GM12865 (cell line): ENCODE measurements around the gene WASL.

ENCODE experiments used
- DNase-seq: peaks from one replicate; pipeline ENCODE4 v3.0.0; 2010; ENCODE audit warnings: low read depth
- H3K4me3 ChIP-seq: 2 replicates; pipeline ENCODE4 v1.5.1; 2011; ENCODE audit warnings: mild to moderate bottlenecking, low read depth, low read length, control low read depth
- TF ChIP-seq, protein P1 (sequence below): IDR thresholded peaks from 2 replicates; pipeline ENCODE4 v1.5.1; 2011; ENCODE audit warnings: low read length, control low read depth, low read depth, inconsistent platforms; ENCODE audit not compliant: insufficient read depth; ENCODE audit errors: missing control alignments

WASL gene

GRCh38 chr7:123769371-123769770, 20.6 kb upstream of the WASL start:
- TF ChIP-seq, protein P1, sequence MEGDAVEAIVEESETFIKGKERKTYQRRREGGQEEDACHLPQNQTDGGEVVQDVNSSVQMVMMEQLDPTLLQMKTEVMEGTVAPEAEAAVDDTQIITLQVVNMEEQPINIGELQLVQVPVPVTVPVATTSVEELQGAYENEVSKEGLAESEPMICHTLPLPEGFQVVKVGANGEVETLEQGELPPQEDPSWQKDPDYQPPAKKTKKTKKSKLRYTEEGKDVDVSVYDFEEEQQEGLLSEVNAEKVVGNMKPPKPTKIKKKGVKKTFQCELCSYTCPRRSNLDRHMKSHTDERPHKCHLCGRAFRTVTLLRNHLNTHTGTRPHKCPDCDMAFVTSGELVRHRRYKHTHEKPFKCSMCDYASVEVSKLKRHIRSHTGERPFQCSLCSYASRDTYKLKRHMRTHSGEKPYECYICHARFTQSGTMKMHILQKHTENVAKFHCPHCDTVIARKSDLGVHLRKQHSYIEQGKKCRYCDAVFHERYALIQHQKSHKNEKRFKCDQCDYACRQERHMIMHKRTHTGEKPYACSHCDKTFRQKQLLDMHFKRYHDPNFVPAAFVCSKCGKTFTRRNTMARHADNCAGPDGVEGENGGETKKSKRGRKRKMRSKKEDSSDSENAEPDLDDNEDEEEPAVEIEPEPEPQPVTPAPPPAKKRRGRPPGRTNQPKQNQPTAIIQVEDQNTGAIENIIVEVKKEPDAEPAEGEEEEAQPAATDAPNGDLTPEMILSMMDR = no peak
- no peak for DNase-seq
- H3K4me3 ChIP-seq = no peak overlapping the region

DNA sequence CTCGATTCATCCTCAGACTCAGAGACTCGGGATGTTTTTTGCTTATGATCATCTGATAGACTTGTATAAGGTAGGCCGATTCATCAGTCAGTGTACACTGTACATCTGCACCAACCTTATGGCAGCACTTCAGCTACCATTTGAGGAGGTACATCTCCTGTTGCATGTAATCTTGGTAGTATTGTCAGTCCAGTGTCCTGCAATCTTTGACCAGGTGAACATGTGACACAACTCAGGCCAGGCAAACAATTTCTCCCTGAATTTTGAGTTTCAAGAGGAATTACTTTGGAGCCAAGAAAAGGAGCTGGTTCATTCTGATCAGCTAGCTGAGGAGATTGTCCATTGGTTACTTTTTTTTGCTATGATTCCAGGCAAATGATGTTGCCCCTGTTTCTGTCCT, 19.7 kb upstream of the WASL start:
- DNase-seq = no peak
- TF ChIP-seq, protein P1 = no peak
- H3K4me3 ChIP-seq = no peak overlapping the region

DNA sequence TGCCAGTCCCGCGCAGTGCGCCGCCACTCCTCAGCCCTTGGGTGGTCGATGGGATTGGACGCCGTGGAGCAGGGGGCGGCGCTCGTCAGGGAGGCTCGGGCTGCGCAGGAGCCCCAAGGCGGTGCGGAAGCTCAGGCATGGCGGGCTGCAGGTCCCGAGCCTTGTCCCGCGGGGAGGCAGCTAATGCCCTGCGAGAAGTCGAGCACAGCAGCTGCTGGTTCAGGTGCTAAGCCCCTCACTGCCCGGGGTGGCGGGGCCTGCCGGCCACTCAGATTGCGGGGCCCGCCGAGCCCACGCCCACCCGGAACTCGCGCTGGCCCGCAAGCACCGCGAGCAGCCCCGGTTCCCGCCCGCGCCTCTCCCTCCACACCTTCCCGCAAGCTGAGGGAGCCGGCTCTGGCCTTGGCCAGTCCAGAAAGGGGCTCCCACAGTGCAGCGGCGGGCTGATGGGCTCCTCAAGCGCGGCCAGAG, 14.4 kb upstream of the WASL start:
- no peak for DNase-seq
- TF ChIP-seq, protein P1 = no peak
- no peak overlapping the region for H3K4me3 ChIP-seq

- H3K4me3 ChIP-seq = no peak overlapping the region
- TF ChIP-seq, protein P1 = no peak
- DNase-seq = no peak
Measured at GRCh38 chr7:123761729-123762128, 12.9 kb upstream of the WASL start.

DNA sequence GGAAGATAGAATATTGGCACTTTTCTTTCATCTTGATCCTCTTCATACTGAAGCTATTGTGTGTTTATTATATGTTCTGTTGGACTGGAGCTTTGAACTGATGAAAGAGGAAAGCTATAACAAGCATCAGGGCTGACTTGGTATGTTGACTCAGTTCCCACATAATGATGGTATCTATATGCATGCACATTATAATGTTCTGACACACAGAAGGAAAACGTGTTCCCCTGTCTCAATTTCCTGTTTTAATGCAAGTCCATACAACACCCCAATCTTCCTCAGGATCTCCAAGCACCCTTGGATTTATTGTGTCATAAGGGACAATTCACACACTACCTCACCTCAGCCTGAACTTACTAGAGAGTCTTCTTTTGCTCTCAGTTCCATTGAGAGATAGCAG, 8.3 kb upstream of the WASL start:
- H3K4me3 ChIP-seq = no peak overlapping the region
- TF ChIP-seq, protein P1 = no peak
- DNase-seq = no peak

- no peak for DNase-seq
- H3K4me3 ChIP-seq = no peak overlapping the region
- TF ChIP-seq, protein P1 = no peak
Measured at GRCh38 chr7:123755338-123755737, 6.5 kb upstream of the WASL start.

GRCh38 chr7:123754271-123754871, 5.6 kb upstream of the WASL start:
- TF ChIP-seq, protein P1 = no peak
- no peak for DNase-seq
- no peak overlapping the region for H3K4me3 ChIP-seq
